Measurements from ENCODE around the gene NACA. TPM values are rescaled to one million over a fixed set of nuclear protein-coding genes. Genes with fewer than 3 reads are reported as not detected.

The NACA gene
- total and polyA plus RNA-seq, 2 of the 13 experiments (the other 11 are each of a cell fraction or from before 2014, with no cell fraction given) = 799 to 1,700 TPM

DNA sequence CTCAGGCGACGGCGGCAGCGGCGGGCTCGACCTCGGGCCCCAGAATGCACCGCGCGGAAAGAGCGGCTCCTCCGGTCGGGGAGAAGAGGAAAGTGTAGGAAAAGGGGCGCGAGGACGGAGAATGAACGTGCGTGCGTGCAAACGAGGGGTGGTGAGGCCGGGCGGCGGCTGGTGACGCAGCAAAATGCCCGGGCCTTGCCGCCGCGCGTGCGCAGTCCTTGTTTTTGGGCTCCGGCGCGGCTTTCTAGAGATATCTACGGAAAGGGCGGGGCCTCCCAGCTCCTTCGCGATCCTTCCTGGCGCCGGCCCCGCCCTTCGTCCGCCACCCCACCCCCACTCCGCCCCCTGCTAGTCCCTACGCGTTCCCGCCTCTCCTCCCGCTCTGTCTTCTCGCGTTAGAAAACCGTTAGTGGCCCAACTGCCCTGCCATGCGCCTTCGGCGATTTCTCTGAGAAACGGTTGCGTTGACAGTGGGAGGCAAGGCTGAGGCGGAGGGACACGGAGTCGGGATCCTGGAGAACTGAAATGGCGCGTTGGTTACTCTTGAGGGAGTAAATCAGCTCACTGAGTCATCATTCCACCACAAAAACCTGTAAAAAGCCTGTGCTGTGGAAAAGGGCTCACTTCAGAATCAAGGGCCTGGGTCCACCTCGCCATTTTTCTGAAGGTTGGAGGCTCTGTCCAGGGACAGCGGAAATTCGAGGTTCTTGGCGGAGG lies 36.8 kb downstream of the NACA start, which contains the start of gene PTGES3 (continued):
- TF ChIP-seq, protein P1, sequence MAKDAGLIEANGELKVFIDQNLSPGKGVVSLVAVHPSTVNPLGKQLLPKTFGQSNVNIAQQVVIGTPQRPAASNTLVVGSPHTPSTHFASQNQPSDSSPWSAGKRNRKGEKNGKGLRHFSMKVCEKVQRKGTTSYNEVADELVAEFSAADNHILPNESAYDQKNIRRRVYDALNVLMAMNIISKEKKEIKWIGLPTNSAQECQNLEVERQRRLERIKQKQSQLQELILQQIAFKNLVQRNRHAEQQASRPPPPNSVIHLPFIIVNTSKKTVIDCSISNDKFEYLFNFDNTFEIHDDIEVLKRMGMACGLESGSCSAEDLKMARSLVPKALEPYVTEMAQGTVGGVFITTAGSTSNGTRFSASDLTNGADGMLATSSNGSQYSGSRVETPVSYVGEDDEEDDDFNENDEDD (CRISPR knock-in tag; IDR thresholded peaks at IDR 0.05; ENCODE audit: borderline replicate concordance) = peak; percentile 95
- TF ChIP-seq THYN1 (CRISPR knock-in tag; IDR thresholded peaks at IDR 0.05; ENCODE audit: borderline replicate concordance, low read depth) (no peak), ZNF430 (CRISPR knock-in tag; IDR thresholded peaks at IDR 0.05) (peak; percentile 95), ZNF619 (CRISPR knock-in tag; IDR thresholded peaks at IDR 0.05) (no peak), ZNF12 (CRISPR knock-in tag; IDR thresholded peaks at IDR 0.05) (no peak), ZNF274 (CRISPR knock-in tag; IDR thresholded peaks at IDR 0.05) (peak; percentile 87), MBD4 (IDR thresholded peaks at IDR 0.05; ENCODE audit: borderline replicate concordance, low read length) (no peak), POGZ (CRISPR knock-in tag; IDR thresholded peaks at IDR 0.05) (peak; percentile 75), ZMYM2 (CRISPR knock-in tag; IDR thresholded peaks at IDR 0.05) (peak; percentile 76; the same call in 1 of the 2 replicates), GABPA (IDR thresholded peaks at IDR 0.05; ENCODE audit: low read depth, low read length) (peak; percentile 20; the same call in 1 of the 2 replicates), GABPA (CRISPR knock-in tag; IDR thresholded peaks at IDR 0.05; ENCODE audit: low read depth) (peak; percentile 60; the same call in 1 of the 2 replicates), MLLT10 (CRISPR knock-in tag; IDR thresholded peaks at IDR 0.05) (no peak), HMGA1 (CRISPR knock-in tag; conservative IDR thresholded peaks at IDR 0.05) (no peak), EHMT2 (IDR thresholded peaks at IDR 0.05; ENCODE audit: borderline replicate concordance, low read depth, low read length) (no peak), ZNF567 (CRISPR knock-in tag; IDR thresholded peaks at IDR 0.05; ENCODE audit: borderline replicate concordance) (no peak), ZNF382 (CRISPR knock-in tag; IDR thresholded peaks at IDR 0.05; ENCODE audit: borderline replicate concordance) (no peak), REPIN1 (CRISPR knock-in tag; IDR thresholded peaks at IDR 0.05; ENCODE audit: borderline replicate concordance, low read depth) (peak; percentile 78), KAT2B (IDR thresholded peaks at IDR 0.05; ENCODE audit: borderline replicate concordance, low read depth, low read length) (no peak)
- TF ChIP-seq, protein P2, sequence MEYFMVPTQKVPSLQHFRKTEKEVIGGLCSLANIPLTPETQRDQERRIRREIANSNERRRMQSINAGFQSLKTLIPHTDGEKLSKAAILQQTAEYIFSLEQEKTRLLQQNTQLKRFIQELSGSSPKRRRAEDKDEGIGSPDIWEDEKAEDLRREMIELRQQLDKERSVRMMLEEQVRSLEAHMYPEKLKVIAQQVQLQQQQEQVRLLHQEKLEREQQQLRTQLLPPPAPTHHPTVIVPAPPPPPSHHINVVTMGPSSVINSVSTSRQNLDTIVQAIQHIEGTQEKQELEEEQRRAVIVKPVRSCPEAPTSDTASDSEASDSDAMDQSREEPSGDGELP (IDR thresholded peaks at IDR 0.05; ENCODE audit: borderline replicate concordance, low read depth) = no peak
- TF ChIP-seq, protein P3, sequence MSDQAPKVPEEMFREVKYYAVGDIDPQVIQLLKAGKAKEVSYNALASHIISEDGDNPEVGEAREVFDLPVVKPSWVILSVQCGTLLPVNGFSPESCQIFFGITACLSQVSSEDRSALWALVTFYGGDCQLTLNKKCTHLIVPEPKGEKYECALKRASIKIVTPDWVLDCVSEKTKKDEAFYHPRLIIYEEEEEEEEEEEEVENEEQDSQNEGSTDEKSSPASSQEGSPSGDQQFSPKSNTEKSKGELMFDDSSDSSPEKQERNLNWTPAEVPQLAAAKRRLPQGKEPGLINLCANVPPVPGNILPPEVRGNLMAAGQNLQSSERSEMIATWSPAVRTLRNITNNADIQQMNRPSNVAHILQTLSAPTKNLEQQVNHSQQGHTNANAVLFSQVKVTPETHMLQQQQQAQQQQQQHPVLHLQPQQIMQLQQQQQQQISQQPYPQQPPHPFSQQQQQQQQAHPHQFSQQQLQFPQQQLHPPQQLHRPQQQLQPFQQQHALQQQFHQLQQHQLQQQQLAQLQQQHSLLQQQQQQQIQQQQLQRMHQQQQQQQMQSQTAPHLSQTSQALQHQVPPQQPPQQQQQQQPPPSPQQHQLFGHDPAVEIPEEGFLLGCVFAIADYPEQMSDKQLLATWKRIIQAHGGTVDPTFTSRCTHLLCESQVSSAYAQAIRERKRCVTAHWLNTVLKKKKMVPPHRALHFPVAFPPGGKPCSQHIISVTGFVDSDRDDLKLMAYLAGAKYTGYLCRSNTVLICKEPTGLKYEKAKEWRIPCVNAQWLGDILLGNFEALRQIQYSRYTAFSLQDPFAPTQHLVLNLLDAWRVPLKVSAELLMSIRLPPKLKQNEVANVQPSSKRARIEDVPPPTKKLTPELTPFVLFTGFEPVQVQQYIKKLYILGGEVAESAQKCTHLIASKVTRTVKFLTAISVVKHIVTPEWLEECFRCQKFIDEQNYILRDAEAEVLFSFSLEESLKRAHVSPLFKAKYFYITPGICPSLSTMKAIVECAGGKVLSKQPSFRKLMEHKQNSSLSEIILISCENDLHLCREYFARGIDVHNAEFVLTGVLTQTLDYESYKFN (CRISPR knock-in tag; conservative IDR thresholded peaks at IDR 0.05) = peak; percentile 49; the same call in 1 of the 2 replicates
- TF ChIP-seq, protein P4, sequence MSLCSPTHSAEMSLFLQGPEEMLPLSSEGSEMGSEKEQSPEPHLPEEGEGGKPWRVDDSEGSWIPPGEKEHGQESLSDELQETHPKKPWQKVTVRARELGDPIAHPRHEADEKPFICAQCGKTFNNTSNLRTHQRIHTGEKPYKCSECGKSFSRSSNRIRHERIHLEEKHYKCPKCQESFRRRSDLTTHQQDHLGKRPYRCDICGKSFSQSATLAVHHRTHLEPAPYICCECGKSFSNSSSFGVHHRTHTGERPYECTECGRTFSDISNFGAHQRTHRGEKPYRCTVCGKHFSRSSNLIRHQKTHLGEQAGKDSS (CRISPR knock-in tag; IDR thresholded peaks at IDR 0.05; ENCODE audit: borderline replicate concordance, low read depth) = peak; percentile 60; the same call in 1 of the 2 replicates
